Measurements from ENCODE around the gene SRPX2. TPM values are rescaled to one million over a fixed set of nuclear protein-coding genes. Genes with fewer than 3 reads are reported as not detected.

SRPX2 gene
- total RNA-seq, 1 donor from 2014 or later = 9.0 TPM

DNA sequence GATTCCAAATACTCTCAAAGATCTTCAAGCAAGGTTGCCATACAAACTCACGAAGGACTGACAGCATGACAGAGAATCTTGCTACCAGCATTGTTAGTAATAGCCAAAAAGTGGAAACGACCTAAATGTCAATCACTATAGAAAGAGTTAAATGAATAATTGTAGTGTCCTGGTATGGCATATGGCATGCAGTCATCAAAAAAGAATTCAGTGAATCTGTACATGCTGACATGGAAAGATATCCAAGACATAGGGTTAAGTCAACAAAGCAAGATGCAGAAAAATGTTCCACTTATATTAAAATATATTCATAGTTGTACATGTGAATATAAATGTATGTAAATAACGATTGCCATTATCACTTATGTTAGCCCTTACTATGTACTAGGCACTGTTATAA, 37.6 kb downstream of the SRPX2 start:
- FAIRE-seq = no peak
- Histone ChIP-seq H3K27me3 (ENCODE audit: control insufficient read depth, insufficient read depth, low read length) (no peaks in the 10 kb centered on the region), H3K36me3 (ENCODE audit: control insufficient read depth, insufficient read depth, low read length) (no peaks in the 10 kb centered on the region), H3K4me3 (ENCODE audit: low read depth, low read length) (no peak overlapping the region)
- TF ChIP-seq, protein P1, sequence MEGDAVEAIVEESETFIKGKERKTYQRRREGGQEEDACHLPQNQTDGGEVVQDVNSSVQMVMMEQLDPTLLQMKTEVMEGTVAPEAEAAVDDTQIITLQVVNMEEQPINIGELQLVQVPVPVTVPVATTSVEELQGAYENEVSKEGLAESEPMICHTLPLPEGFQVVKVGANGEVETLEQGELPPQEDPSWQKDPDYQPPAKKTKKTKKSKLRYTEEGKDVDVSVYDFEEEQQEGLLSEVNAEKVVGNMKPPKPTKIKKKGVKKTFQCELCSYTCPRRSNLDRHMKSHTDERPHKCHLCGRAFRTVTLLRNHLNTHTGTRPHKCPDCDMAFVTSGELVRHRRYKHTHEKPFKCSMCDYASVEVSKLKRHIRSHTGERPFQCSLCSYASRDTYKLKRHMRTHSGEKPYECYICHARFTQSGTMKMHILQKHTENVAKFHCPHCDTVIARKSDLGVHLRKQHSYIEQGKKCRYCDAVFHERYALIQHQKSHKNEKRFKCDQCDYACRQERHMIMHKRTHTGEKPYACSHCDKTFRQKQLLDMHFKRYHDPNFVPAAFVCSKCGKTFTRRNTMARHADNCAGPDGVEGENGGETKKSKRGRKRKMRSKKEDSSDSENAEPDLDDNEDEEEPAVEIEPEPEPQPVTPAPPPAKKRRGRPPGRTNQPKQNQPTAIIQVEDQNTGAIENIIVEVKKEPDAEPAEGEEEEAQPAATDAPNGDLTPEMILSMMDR (IDR thresholded peaks at IDR 0.05; ENCODE audit: insufficient read depth, low read length, severe bottlenecking) = no peak
- no peak for DNase-seq (ENCODE audit: low read depth)

DNA sequence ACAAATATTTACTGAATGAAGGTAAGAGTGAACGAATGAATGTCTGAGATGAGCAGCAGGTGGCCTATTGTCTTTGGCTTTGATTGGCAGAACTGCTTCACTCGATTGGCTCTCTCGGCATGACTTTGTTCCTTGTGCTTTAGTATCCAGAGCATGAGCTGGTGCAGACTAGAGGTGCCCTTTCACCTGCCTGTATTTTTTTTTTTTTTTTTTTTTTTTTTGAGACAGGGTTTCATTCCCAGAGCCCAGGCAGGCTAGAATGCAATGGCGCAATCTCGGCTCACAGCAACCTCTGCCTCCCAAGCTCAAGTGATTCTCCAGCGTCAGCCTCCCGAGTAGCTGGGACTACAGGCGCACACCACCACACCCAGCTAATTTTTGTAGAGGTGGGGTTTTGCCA, 38.9 kb downstream of the SRPX2 start:
- H3K36me3 ChIP-seq (ENCODE audit: control insufficient read depth, insufficient read depth, low read length) = no peaks in the 10 kb centered on the region
- TF ChIP-seq, protein P1 (IDR thresholded peaks at IDR 0.05; ENCODE audit: insufficient read depth, low read length, severe bottlenecking) = no peak
- no peaks in the 10 kb centered on the region for H3K27me3 ChIP-seq (ENCODE audit: control insufficient read depth, insufficient read depth, low read length)
- no peak overlapping the region for H3K4me3 ChIP-seq (ENCODE audit: low read depth, low read length)
- DNase-seq (ENCODE audit: low read depth) (no peak), FAIRE-seq (no peak)

DNA sequence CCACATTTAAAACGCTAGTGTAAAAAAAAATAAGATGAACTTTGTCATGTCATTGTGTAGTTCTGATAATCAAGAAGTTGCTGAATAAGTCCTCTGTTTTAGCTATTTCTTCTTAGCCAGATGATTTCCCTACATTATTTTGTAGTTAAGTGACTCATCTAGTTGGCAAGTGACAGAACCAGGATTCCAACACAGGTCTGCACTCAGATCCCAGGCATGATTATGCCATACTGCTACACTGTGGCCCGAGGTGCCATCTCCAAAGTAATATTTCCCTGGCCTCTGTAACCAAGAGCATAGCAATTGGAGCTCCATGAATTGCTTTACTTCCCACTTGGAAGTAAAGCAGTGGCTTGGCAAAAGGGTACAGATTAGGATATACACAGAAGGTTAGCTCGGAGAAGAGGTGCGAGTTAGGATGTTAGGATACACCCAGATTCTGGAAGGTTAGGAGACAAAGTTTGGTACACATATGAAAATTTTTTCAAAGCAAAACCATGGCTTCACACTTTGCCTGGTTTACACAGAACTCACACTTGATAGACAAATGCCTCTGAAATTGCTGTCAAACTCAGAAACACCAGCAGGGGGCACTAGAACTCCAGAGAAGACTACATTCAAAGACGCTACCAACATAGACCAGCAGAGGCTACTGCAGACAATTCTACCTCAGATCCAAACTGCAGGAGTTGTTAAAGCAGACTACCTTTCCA, 41.4 kb downstream of the SRPX2 start:
- peak; percentile 83 for FAIRE-seq
- H3K36me3 ChIP-seq (ENCODE audit: control insufficient read depth, insufficient read depth, low read length) = no peaks in the 10 kb centered on the region
- no peaks in the 10 kb centered on the region for H3K27me3 ChIP-seq (ENCODE audit: control insufficient read depth, insufficient read depth, low read length)
- TF ChIP-seq, protein P1 (IDR thresholded peaks at IDR 0.05; ENCODE audit: insufficient read depth, low read length, severe bottlenecking) = peak; percentile 70
- DNase-seq (ENCODE audit: low read depth) = peak; percentile 64
- no peak overlapping the region for H3K4me3 ChIP-seq (ENCODE audit: low read depth, low read length)

DNA sequence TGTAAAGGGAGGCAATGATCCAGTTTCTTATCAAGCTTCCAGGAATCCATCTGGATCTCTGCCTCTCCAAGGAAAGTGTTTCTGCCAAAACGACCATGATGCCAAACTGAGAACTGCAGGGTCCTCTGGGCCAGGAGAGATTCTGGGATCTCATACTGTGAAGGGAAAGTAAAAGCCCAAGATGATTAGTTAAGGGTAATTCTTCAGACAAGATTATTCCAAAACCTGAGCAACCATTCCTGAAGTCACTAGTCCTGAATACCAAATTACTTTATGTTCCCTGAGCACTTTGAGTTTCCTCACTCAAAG, 42.0 kb downstream of the SRPX2 start:
- Histone ChIP-seq H3K4me3 (ENCODE audit: low read depth, low read length) (no peak overlapping the region), H3K27me3 (ENCODE audit: control insufficient read depth, insufficient read depth, low read length) (no peaks in the 10 kb centered on the region), H3K36me3 (ENCODE audit: control insufficient read depth, insufficient read depth, low read length) (no peaks in the 10 kb centered on the region)
- no peak for DNase-seq (ENCODE audit: low read depth)
- FAIRE-seq = no peak
- TF ChIP-seq, protein P1 (IDR thresholded peaks at IDR 0.05; ENCODE audit: insufficient read depth, low read length, severe bottlenecking) = no peak

DNA sequence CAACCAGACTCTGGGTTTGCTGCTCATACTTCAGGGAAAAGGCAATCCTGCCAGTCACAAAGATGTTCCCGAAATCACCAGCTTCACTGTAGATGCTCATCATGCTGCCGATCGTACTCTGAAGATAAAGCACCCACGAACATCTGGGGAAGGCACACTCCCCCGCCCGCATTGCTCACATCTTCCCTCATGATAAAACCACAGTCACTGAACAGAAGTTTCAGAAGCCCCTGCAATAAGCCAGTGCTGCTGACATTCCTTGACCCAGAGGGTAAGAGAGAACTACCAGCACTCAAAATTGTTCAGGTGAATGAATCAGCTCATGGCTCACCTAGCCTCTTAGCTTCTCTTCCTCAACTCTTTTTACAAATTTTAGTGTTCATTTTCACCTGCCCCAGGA, 43.1 kb downstream of the SRPX2 start:
- Histone ChIP-seq H3K27me3 (ENCODE audit: control insufficient read depth, insufficient read depth, low read length) (no peaks in the 10 kb centered on the region), H3K4me3 (ENCODE audit: low read depth, low read length) (no peak overlapping the region), H3K36me3 (ENCODE audit: control insufficient read depth, insufficient read depth, low read length) (no peaks in the 10 kb centered on the region)
- FAIRE-seq (peak; percentile 13), DNase-seq (ENCODE audit: low read depth) (no peak)
- TF ChIP-seq, protein P1 (IDR thresholded peaks at IDR 0.05; ENCODE audit: insufficient read depth, low read length, severe bottlenecking) = no peak

DNA sequence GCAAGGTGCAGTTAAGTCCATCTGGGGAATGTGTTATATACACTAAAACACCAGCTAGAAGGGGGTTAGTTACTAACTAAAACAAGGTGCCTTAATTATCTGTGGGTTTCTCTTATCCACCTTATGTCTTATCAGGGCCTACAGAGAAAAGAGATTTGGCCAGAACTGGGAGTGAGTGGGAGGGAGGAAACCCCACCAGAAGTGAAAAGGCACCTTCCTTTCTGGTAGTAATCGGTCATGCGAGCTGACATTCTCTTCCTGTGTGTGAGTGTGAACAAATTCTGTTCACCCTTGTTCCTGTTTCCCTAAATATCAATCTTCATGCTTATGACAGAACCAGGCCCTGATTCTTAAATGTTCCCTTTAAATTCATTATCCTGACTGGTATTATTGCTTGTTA, 43.5 kb downstream of the SRPX2 start:
- Histone ChIP-seq H3K4me3 (ENCODE audit: low read depth, low read length) (no peak overlapping the region), H3K36me3 (ENCODE audit: control insufficient read depth, insufficient read depth, low read length) (no peaks in the 10 kb centered on the region), H3K27me3 (ENCODE audit: control insufficient read depth, insufficient read depth, low read length) (no peaks in the 10 kb centered on the region)
- FAIRE-seq (no peak), DNase-seq (ENCODE audit: low read depth) (no peak)
- TF ChIP-seq, protein P1 (IDR thresholded peaks at IDR 0.05; ENCODE audit: insufficient read depth, low read length, severe bottlenecking) = no peak

Measured in bronchial epithelial cell (primary cell).